GM19372 (cell line): ENCODE measurements around the gene NDUFAF5.

ENCODE experiments used
- ATAC-seq: cut with Tn5 transposase; IDR thresholded peaks from one replicate; pipeline ENCODE4 v1.9.1; 2021; ENCODE audit warnings: mild to moderate bottlenecking, low read depth, moderate library complexity; ENCODE audit not compliant: unreplicated experiment

NDUFAF5 gene

GRCh38 chr20:13819885-13820645, 35.2 kb downstream of the NDUFAF5 start:
- ATAC-seq, result peak; percentile 82

GRCh38 chr20:13821876-13822275, 37.0 kb downstream of the NDUFAF5 start:
- no peak for ATAC-seq

- no peak for ATAC-seq
Observed at GRCh38 chr20:13822459-13822858, 37.6 kb downstream of the NDUFAF5 start.

GRCh38 chr20:13824459-13824858, 39.6 kb downstream of the NDUFAF5 start:
- ATAC-seq, result no peak

- ATAC-seq, result no peak
Observed at GRCh38 chr20:13825465-13825864, 40.6 kb downstream of the NDUFAF5 start.

GRCh38 chr20:13831476-13831875, 46.6 kb downstream of the NDUFAF5 start:
- ATAC-seq, result no peak

GRCh38 chr20:13838664-13839063, 53.8 kb downstream of the NDUFAF5 start:
- no peak for ATAC-seq

- no peak for ATAC-seq
Observed at GRCh38 chr20:13839421-13840092, 54.7 kb downstream of the NDUFAF5 start.

GRCh38 chr20:13840093-13840465, 55.3 kb downstream of the NDUFAF5 start:
- ATAC-seq, result no peak

- ATAC-seq, result no peak
Observed at GRCh38 chr20:13841206-13841605, 56.4 kb downstream of the NDUFAF5 start.

GRCh38 chr20:13844296-13844695, 59.5 kb downstream of the NDUFAF5 start:
- ATAC-seq, result no peak

- ATAC-seq, result no peak
Observed at GRCh38 chr20:13851279-13851678, 66.5 kb downstream of the NDUFAF5 start.

GRCh38 chr20:13852306-13852705, 67.5 kb downstream of the NDUFAF5 start:
- no peak for ATAC-seq

- ATAC-seq, result no peak
Observed at GRCh38 chr20:13855613-13856012, 70.8 kb downstream of the NDUFAF5 start.

GRCh38 chr20:13856354-13856753, 71.5 kb downstream of the NDUFAF5 start:
- ATAC-seq, result no peak

GRCh38 chr20:13857304-13857703, 72.5 kb downstream of the NDUFAF5 start:
- no peak for ATAC-seq

- ATAC-seq, result no peak
Observed at GRCh38 chr20:13857961-13858360, 73.1 kb downstream of the NDUFAF5 start.

GRCh38 chr20:13858439-13858838, 73.6 kb downstream of the NDUFAF5 start:
- no peak for ATAC-seq

- ATAC-seq, result no peak
Observed at GRCh38 chr20:13858871-13859270, 74.0 kb downstream of the NDUFAF5 start.

- no peak for ATAC-seq
Observed at GRCh38 chr20:13862245-13862644, 77.4 kb downstream of the NDUFAF5 start.

GRCh38 chr20:13863244-13863643, 78.4 kb downstream of the NDUFAF5 start:
- ATAC-seq, result no peak

GRCh38 chr20:13865156-13865555, 80.3 kb downstream of the NDUFAF5 start:
- ATAC-seq, result no peak
